GM23338 (cell line): ENCODE results near the gene RAB5IF. TPM values are rescaled to one million over a fixed set of nuclear protein-coding genes. Genes with fewer than 3 reads are reported as not detected.

ENCODE experiments used
- ATAC-seq: fragments of 200-7000 bp; cut with Tn5 transposase; 3 replicates; pipeline ENCODE4 v1.9.1; 2020
- DNase-seq: peaks from one replicate; pipeline ENCODE4 v3.0.0-alpha.2; 2015; ENCODE audit warnings: low spot score
- H2AFZ ChIP-seq: fragments of 200-600 bp; sonication (generic); 2 replicates; pipeline ENCODE4 v1.8.0; 2016; ENCODE audit warnings: antibody characterized with exemption, mild to moderate bottlenecking, moderate library complexity
- H3F3A ChIP-seq: fragments of 200-600 bp; sonication (generic); replicated peaks from 2 replicates; pipeline ENCODE4 v1.8.0; 2017; ENCODE audit warnings: antibody characterized with exemption, mixed run types, low read depth
- H3K27ac ChIP-seq: fragments of 200-600 bp; sonication (generic); 2 replicates; pipeline ENCODE4 v1.6.1; 2016; ENCODE audit warnings: low read depth
- H3K27me3 ChIP-seq: fragments of 200-600 bp; sonication (generic); 2 replicates; pipeline ENCODE4 v1.8.0; 2016; ENCODE audit warnings: mild to moderate bottlenecking, mixed run types, moderate library complexity; ENCODE audit not compliant: insufficient read depth
- H3K36me3 ChIP-seq: fragments of 200-600 bp; sonication (generic); 2 replicates; pipeline ENCODE4 v1.8.0; 2016; ENCODE audit warnings: mild to moderate bottlenecking; ENCODE audit not compliant: insufficient read depth
- H3K4me1 ChIP-seq: fragments of 200-600 bp; sonication (generic); 2 replicates; pipeline ENCODE4 v1.8.0; 2016; ENCODE audit warnings: mild to moderate bottlenecking, moderate library complexity; ENCODE audit not compliant: insufficient read depth
- H3K4me2 ChIP-seq: fragments of 200-600 bp; sonication (generic); 2 replicates; pipeline ENCODE4 v1.7.1; 2017; ENCODE audit warnings: mixed run types
- H3K4me3 ChIP-seq: fragments of 200-600 bp; sonication (generic); 2 replicates; pipeline ENCODE4 v1.6.1; 2016; ENCODE audit warnings: mixed run types
- H3K79me2 ChIP-seq: fragments of 200-600 bp; sonication (generic); replicated peaks from 2 replicates; pipeline ENCODE4 v1.8.0; 2017; ENCODE audit warnings: mild to moderate bottlenecking; ENCODE audit not compliant: insufficient read depth
- H3K9me2 ChIP-seq: fragments of 200-600 bp; sonication (generic); 2 replicates; pipeline ENCODE4 v1.8.0; 2017; ENCODE audit not compliant: insufficient read depth
- H4K20me1 ChIP-seq: fragments of 200-600 bp; sonication (generic); replicated peaks from 2 replicates; pipeline ENCODE4 v1.8.0; 2017; ENCODE audit warnings: mild to moderate bottlenecking; ENCODE audit not compliant: insufficient read depth
- H3K27ac Mint-ChIP-seq: 2 replicates; pipeline ENCODE4 v1.8.0; 2020; ENCODE audit warnings: inconsistent platforms, mild to moderate bottlenecking, moderate library complexity, mixed read lengths
- H3K27me3 Mint-ChIP-seq: 3 replicates; pipeline ENCODE4 v1.8.0; 2022; ENCODE audit warnings: low read depth, mild to moderate bottlenecking, moderate library complexity, mixed read lengths, inconsistent platforms; ENCODE audit not compliant: insufficient read depth, poor library complexity
- H3K36me3 Mint-ChIP-seq: 3 replicates; pipeline ENCODE4 v1.8.0; 2021; ENCODE audit warnings: low read depth, mild to moderate bottlenecking, inconsistent platforms, moderate library complexity, mixed read lengths
- H3K4me1 Mint-ChIP-seq: 3 replicates; pipeline ENCODE4 v1.8.0; 2020; ENCODE audit warnings: mild to moderate bottlenecking, inconsistent platforms, mixed read lengths
- H3K4me3 Mint-ChIP-seq: 3 replicates; pipeline ENCODE4 v1.8.0; 2021; ENCODE audit warnings: moderate library complexity, mild to moderate bottlenecking, inconsistent platforms, mixed read lengths
- H3K9me3 Mint-ChIP-seq: 3 replicates; pipeline ENCODE4 v1.8.0; 2020; ENCODE audit warnings: moderate library complexity, mild to moderate bottlenecking, inconsistent platforms, mixed read lengths
- CREB1 ChIP-seq: fragments of 250-450 bp; sonication (Bioruptor Pico); IDR thresholded peaks from 2 replicates; pipeline ENCODE4 v1.5.0; 2020; ENCODE audit warnings: low read depth, mild to moderate bottlenecking, moderate library complexity
- EZH2 ChIP-seq: fragments of 200-600 bp; sonication (generic); IDR thresholded peaks from one replicate; pipeline ENCODE4 v1.8.0; 2017; ENCODE audit warnings: antibody characterized with exemption, mild to moderate bottlenecking, low read depth; ENCODE audit not compliant: unreplicated experiment
- JUNB ChIP-seq: IDR thresholded peaks from one replicate; pipeline ENCODE4 v1.6.1; 2016; ENCODE audit warnings: antibody characterized with exemption; ENCODE audit not compliant: unreplicated experiment
- NANOG ChIP-seq: IDR thresholded peaks from 2 replicates; pipeline ENCODE4 v1.6.1; 2016; ENCODE audit warnings: antibody characterized with exemption, borderline replicate concordance
- POLR2AphosphoS5 ChIP-seq: IDR thresholded peaks from 2 replicates; pipeline ENCODE4 v1.6.1; 2016; ENCODE audit warnings: antibody characterized with exemption, low read depth
- STAT1 ChIP-seq: IDR thresholded peaks from one replicate; pipeline ENCODE4 v1.6.1; 2016; ENCODE audit warnings: antibody characterized with exemption; ENCODE audit not compliant: unreplicated experiment
- polyA plus RNA-seq: library from polyadenylated mRNA; unstranded; fragments of >200 nt; fragmentation: Nextera tagmentation; extraction: Ambion mirVana; gene quantifications from 2 replicates; pipeline ENCODE4 v1.2.1, GENCODE V29; 2016
- total RNA-seq: library from RNA; depleted of rRNA; stranded (reverse); fragments of >200 nt; shearing (Covaris generic); gene quantifications from 2 replicates; pipeline ENCODE4 v1.2.3, GENCODE V29; 2014
- TF ChIP-seq, protein P1 (sequence below): IDR thresholded peaks from one replicate; pipeline ENCODE4 v1.6.1; 2018; ENCODE audit warnings: antibody characterized with exemption; ENCODE audit not compliant: unreplicated experiment
- TF ChIP-seq, protein P2 (sequence below), 2 experiments: fragments of 200-600 bp in 1 of 2; sonication (generic) in 1 of 2; conservative IDR thresholded peaks; 2 replicates each; pipeline versions ENCODE4 v1.5.1 to v1.6.1; 2016 to 2017; ENCODE audit warnings: antibody characterized with exemption in 2 of 2, low read depth in 2 of 2, mild to moderate bottlenecking in 2 of 2, moderate library complexity in 1 of 2

The RAB5IF gene
- total and polyA plus RNA-seq, 2 experiments from 2014 or later = 123 to 138 TPM

DNA sequence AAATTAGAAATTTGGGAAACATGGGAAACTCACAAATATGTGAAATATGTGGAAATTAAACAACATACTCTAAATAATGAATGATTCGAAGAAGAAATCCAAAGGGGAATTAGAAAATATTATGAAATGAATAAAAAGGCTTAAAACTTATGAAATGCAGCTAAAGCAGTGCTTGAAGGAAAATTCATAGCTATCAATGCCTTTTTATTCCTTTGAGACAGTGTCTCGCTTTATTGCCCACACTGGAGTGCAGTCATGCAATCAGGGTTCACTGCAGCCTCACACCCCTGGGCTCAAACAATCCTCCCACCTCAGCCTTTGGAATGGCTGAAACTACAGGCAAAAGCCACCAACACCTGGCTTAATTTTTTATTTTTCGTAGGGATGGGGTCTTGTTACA, 40.1 kb upstream of the RAB5IF start:
- Mint-ChIP-seq H3K4me3 (no peak overlapping the region), H3K9me3 (peaks cover 12% of the 10 kb centered on the region)

DNA sequence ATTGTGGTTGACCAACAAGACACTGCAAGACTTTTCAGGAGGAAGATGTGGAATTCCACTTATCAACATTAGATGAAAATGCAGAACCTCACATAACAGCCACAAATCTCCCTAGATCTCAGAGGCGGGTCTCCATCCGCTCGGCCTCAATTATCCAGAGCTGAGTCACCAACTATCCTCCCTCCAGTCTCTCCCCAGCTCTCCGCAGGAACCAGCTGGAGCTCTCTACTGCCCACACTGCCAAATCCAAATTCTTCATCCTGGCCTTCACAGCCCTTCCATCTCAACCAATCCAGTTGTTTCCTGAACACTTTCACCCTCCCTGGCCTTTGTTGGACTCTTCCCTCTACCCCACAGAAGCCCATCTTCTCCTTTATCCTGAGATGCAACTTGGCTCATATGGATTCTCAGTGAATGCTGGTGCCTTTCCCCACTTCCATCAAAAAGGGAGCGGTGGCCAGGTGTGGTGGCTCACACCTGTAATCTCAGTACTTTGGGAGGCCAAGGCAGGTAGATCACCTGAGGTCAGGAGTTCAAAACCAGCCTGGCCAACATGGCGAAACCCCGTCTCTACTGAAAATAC, 35.6 kb upstream of the RAB5IF start:
- Mint-ChIP-seq H3K4me3 (0 out of 3 replicates have a peak overlapping the region, but pooled peaks have one; percentile 6), H3K36me3 (peaks cover 23% of the 10 kb centered on the region), H3K27ac (peak overlapping the region; percentile 54; the same call in 1 of the 2 replicates), H3K4me1 (peaks cover 33% of the 10 kb centered on the region), H3K27me3 (peaks cover 16% of the 10 kb centered on the region), H3K9me3 (peaks cover 6% of the 10 kb centered on the region)
- Histone ChIP-seq H3K27me3 (no peaks in the 10 kb centered on the region), H3K4me3 (0 out of 2 replicates have a peak overlapping the region, but pooled peaks have one; percentile 19), H3K36me3 (no peaks in the 10 kb centered on the region), H3F3A (peaks cover 6% of the 10 kb centered on the region; the same call in 1 of the 2 replicates), H3K4me2 (peak overlapping the region; percentile 81; the same call in 1 of the 2 replicates), H3K27ac (0 out of 2 replicates have a peak overlapping the region, but pooled peaks have one; percentile 9), H3K4me1 (peaks cover 26% of the 10 kb centered on the region), H3K79me2 (peaks cover 34% of the 10 kb centered on the region), H3K9me2 (no peaks in the 10 kb centered on the region), H2AFZ (no peak overlapping the region), H4K20me1 (no peaks in the 10 kb centered on the region)
- ATAC-seq (no peak), DNase-seq (no peak)
- TF ChIP-seq, protein P1, sequence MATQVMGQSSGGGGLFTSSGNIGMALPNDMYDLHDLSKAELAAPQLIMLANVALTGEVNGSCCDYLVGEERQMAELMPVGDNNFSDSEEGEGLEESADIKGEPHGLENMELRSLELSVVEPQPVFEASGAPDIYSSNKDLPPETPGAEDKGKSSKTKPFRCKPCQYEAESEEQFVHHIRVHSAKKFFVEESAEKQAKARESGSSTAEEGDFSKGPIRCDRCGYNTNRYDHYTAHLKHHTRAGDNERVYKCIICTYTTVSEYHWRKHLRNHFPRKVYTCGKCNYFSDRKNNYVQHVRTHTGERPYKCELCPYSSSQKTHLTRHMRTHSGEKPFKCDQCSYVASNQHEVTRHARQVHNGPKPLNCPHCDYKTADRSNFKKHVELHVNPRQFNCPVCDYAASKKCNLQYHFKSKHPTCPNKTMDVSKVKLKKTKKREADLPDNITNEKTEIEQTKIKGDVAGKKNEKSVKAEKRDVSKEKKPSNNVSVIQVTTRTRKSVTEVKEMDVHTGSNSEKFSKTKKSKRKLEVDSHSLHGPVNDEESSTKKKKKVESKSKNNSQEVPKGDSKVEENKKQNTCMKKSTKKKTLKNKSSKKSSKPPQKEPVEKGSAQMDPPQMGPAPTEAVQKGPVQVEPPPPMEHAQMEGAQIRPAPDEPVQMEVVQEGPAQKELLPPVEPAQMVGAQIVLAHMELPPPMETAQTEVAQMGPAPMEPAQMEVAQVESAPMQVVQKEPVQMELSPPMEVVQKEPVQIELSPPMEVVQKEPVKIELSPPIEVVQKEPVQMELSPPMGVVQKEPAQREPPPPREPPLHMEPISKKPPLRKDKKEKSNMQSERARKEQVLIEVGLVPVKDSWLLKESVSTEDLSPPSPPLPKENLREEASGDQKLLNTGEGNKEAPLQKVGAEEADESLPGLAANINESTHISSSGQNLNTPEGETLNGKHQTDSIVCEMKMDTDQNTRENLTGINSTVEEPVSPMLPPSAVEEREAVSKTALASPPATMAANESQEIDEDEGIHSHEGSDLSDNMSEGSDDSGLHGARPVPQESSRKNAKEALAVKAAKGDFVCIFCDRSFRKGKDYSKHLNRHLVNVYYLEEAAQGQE = no peak
- TF ChIP-seq JUNB = no peak
- TF ChIP-seq POLR2AphosphoS5 = no peak
- no peak for TF ChIP-seq STAT1
- TF ChIP-seq EZH2 = no peak
- TF ChIP-seq, protein P2, sequence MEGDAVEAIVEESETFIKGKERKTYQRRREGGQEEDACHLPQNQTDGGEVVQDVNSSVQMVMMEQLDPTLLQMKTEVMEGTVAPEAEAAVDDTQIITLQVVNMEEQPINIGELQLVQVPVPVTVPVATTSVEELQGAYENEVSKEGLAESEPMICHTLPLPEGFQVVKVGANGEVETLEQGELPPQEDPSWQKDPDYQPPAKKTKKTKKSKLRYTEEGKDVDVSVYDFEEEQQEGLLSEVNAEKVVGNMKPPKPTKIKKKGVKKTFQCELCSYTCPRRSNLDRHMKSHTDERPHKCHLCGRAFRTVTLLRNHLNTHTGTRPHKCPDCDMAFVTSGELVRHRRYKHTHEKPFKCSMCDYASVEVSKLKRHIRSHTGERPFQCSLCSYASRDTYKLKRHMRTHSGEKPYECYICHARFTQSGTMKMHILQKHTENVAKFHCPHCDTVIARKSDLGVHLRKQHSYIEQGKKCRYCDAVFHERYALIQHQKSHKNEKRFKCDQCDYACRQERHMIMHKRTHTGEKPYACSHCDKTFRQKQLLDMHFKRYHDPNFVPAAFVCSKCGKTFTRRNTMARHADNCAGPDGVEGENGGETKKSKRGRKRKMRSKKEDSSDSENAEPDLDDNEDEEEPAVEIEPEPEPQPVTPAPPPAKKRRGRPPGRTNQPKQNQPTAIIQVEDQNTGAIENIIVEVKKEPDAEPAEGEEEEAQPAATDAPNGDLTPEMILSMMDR (conservative IDR thresholded peaks at IDR 0.05; ENCODE audit: low read depth in 2 of 2) = no peak
- TF ChIP-seq NANOG = no peak

More for the DNA sequence above, 40.1 kb upstream of the RAB5IF start:
- Mint-ChIP-seq H3K27ac (no peak overlapping the region), H3K4me1 (peaks cover 28% of the 10 kb centered on the region), H3K27me3 (peaks cover 2% of the 10 kb centered on the region), H3K36me3 (peaks cover 38% of the 10 kb centered on the region)
- no peak for DNase-seq
- TF ChIP-seq, protein P2 (conservative IDR thresholded peaks at IDR 0.05; ENCODE audit: low read depth in 2 of 2) = no peak
- TF ChIP-seq JUNB (no peak), POLR2AphosphoS5 (no peak), STAT1 (no peak), CREB1 (CRISPR knock-in tag) (no peak)
- Histone ChIP-seq H3K79me2 (peaks cover 34% of the 10 kb centered on the region), H3K4me1 (peaks cover 24% of the 10 kb centered on the region), H3K4me3 (no peak overlapping the region), H4K20me1 (no peaks in the 10 kb centered on the region), H3K36me3 (no peaks in the 10 kb centered on the region), H3K27me3 (no peaks in the 10 kb centered on the region), H3K4me2 (no peak overlapping the region), H3K27ac (no peak overlapping the region), H3F3A (peaks cover 5% of the 10 kb centered on the region), H3K9me2 (peaks cover 2% of the 10 kb centered on the region; the same call in 1 of the 2 replicates), H2AFZ (no peak overlapping the region)
- no peak for ATAC-seq
